HG02759 (cell line): ENCODE results near the gene BLVRA.
"Not testable (repeated sequence)": the region's sequence is repeated elsewhere in the genome, so short reads cannot be mapped to it uniquely, and the experiment has no call there.

Source experiments
- ATAC-seq: cut with Tn5 transposase; IDR thresholded peaks from one replicate; pipeline ENCODE4 v1.9.1; 2021; ENCODE audit warnings: mild to moderate bottlenecking, moderate library complexity; ENCODE audit not compliant: unreplicated experiment

The BLVRA gene

GRCh38 chr7:43758029-43758821 lies at the start of gene BLVRA:
Gene BLVRA, plus strand, starts transcription at chr7:43758680. Its CDS starts 12,479 bp downstream, at chr7:43771159.
- ATAC-seq = peak; percentile 81

GRCh38 chr7:43711503-43711902 lies 47.0 kb upstream of the BLVRA start:
- ATAC-seq = no peak

GRCh38 chr7:43715966-43716365 lies 42.5 kb upstream of the BLVRA start:
- not testable (repeated sequence) for ATAC-seq

- ATAC-seq = no peak
These were observed 41.9 kb upstream of the BLVRA start for GRCh38 chr7:43716598-43716997.

- ATAC-seq = no peak
These were observed 37.2 kb upstream of the BLVRA start for GRCh38 chr7:43721193-43721806.

GRCh38 chr7:43723007-43723341 lies 35.5 kb upstream of the BLVRA start:
- ATAC-seq = no peak

GRCh38 chr7:43725251-43725650 lies 33.2 kb upstream of the BLVRA start:
- no peak for ATAC-seq

GRCh38 chr7:43726466-43726865 lies 32.0 kb upstream of the BLVRA start:
- ATAC-seq = no peak

GRCh38 chr7:43727003-43727402 lies 31.5 kb upstream of the BLVRA start:
- no peak for ATAC-seq

GRCh38 chr7:43727494-43727893 lies 31.0 kb upstream of the BLVRA start:
- no peak for ATAC-seq

- ATAC-seq = peak; percentile 91
These were observed 29.1 kb upstream of the BLVRA start, which contains the start of gene COA1 for GRCh38 chr7:43729214-43729923. Gene COA1, minus strand, starts transcription at chr7:43729523. Its CDS starts 80,909 bp downstream, at chr7:43648614.

- no peak for ATAC-seq
These were observed 28.6 kb upstream of the BLVRA start for GRCh38 chr7:43729924-43730248.

- not testable (repeated sequence) for ATAC-seq
These were observed 27.0 kb upstream of the BLVRA start for GRCh38 chr7:43731494-43731893.

- not testable (repeated sequence) for ATAC-seq
These were observed 23.7 kb upstream of the BLVRA start for GRCh38 chr7:43734575-43735332.

- peak; percentile 34 for ATAC-seq
These were observed 23.1 kb upstream of the BLVRA start for GRCh38 chr7:43735403-43735801.

GRCh38 chr7:43735802-43736603 lies 22.5 kb upstream of the BLVRA start:
- peak; percentile 80 for ATAC-seq

GRCh38 chr7:43737467-43738127 lies 20.9 kb upstream of the BLVRA start:
- ATAC-seq = no peak

GRCh38 chr7:43742692-43743091 lies 15.8 kb upstream of the BLVRA start:
- ATAC-seq = no peak

GRCh38 chr7:43747328-43748105 lies 11.0 kb upstream of the BLVRA start:
- no peak for ATAC-seq
